Uterus (tissue), 2 donors: ENCODE results near the gene NOXO1.

Experiments used
- POLR2A ChIP-seq, 2 donors: fragments of 450-650 bp; IDR thresholded peaks; one replicate each; pipeline ENCODE4 v1.6.1; 2016; ENCODE audit warnings: antibody characterized with exemption in 2 of 2, mild to moderate bottlenecking in 1 of 2, moderate library complexity in 1 of 2
- TF ChIP-seq, protein P1 (sequence below), 4 experiments: fragments of 200-600 bp in 2 of 4; fragments of 450-650 bp in 2 of 4; sonication (generic) in 2 of 4; IDR thresholded peaks; one replicate each; pipeline ENCODE4 v1.5.1; 2016 to 2019; ENCODE audit warnings: antibody characterized with exemption in 4 of 4, mild to moderate bottlenecking in 2 of 4, moderate library complexity in 1 of 4

DNA sequence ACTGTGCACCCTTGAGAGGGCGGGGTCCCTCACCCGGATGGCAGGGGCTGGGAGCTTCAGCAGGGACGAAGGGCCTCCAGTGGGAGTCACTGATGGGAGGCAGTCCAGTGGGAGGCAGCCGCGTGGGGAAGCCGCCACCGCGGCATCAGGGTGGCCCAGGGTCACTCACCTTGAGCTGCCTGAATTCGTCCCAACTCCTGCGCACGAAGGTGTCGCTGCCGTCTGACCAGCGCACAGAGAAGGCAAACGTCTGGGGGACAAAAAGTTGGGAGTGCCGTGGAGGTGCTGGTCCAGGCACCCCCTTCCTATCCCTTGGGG lies 540 bp downstream of the NOXO1 start:
- TF ChIP-seq, protein P1, sequence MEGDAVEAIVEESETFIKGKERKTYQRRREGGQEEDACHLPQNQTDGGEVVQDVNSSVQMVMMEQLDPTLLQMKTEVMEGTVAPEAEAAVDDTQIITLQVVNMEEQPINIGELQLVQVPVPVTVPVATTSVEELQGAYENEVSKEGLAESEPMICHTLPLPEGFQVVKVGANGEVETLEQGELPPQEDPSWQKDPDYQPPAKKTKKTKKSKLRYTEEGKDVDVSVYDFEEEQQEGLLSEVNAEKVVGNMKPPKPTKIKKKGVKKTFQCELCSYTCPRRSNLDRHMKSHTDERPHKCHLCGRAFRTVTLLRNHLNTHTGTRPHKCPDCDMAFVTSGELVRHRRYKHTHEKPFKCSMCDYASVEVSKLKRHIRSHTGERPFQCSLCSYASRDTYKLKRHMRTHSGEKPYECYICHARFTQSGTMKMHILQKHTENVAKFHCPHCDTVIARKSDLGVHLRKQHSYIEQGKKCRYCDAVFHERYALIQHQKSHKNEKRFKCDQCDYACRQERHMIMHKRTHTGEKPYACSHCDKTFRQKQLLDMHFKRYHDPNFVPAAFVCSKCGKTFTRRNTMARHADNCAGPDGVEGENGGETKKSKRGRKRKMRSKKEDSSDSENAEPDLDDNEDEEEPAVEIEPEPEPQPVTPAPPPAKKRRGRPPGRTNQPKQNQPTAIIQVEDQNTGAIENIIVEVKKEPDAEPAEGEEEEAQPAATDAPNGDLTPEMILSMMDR (IDR thresholded peaks at IDR 0.05), result no peak
- TF ChIP-seq POLR2A (IDR thresholded peaks at IDR 0.05), result no peak
